ENCODE data around the gene SEMA5A.
"Not testable (repeated sequence)": the region's sequence is repeated elsewhere in the genome, so short reads cannot be mapped to it uniquely, and the experiment has no call there.

Gene SEMA5A

DNA sequence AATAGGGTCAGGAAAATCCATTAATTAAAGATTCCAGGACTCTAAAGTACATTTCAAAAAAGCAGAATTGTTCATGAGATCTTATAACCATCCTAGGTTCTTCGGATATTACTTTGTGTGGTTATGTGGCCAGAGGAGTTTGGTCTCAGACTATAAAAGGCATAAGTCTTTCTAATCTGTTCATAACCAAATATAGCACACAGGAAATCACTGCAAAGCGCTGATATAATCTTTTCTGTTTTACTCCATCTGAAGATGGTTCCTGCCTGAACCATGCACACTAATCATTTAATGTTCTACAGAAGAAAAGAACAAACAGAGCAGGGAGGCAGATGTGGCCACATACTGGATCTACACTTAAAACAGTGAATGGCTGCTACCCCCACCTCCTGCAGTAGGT lies 182.8 kb downstream of the SEMA5A start:
- H3K36me3 ChIP-seq (ENCODE audit: insufficient read depth, low read depth, low read length), result no peaks in the 10 kb centered on the region
- no peaks in the 10 kb centered on the region for H3K27me3 ChIP-seq (ENCODE audit: insufficient read depth, low read length)
- H3K4me3 ChIP-seq (ENCODE audit: low read length), result no peak overlapping the region
- peaks cover 5% of the 10 kb centered on the region; the same call in 1 of the 2 replicates for H3K4me1 ChIP-seq (ENCODE audit: insufficient read depth, low read length)
- no peak overlapping the region for H3K9ac ChIP-seq (ENCODE audit: low read depth, low read length)
- no peak overlapping the region for H3K27ac ChIP-seq (ENCODE audit: low read length)
- no peaks in the 10 kb centered on the region for H3K9me3 ChIP-seq (ENCODE audit: insufficient read depth, low read depth, low read length)

DNA sequence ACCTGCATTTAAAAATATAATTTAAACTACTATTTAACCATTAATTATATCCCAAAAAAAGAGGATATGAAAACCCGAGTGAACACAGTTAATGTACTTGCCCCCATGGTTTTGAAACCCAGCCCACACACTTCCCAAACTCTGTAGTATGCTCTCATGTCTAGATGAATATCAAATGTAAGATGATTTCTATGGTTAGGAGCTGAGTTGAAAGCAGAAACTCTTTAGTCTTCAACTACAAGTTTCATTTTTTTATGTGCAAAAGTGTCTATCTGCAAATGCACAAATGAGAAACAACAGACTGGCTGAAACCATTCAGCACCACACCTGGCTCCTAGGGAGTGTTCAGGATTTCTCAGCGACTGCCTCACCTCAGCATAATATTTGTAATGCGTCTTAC lies 183.3 kb downstream of the SEMA5A start:
- Histone ChIP-seq H3K4me1 (ENCODE audit: insufficient read depth, low read length) (peaks cover 5% of the 10 kb centered on the region; the same call in 1 of the 2 replicates), H3K9ac (ENCODE audit: low read depth, low read length) (no peak overlapping the region), H3K27me3 (ENCODE audit: insufficient read depth, low read length) (no peaks in the 10 kb centered on the region), H3K27ac (ENCODE audit: low read length) (no peak overlapping the region), H3K4me3 (ENCODE audit: low read length) (no peak overlapping the region), H3K36me3 (ENCODE audit: insufficient read depth, low read depth, low read length) (no peaks in the 10 kb centered on the region), H3K9me3 (ENCODE audit: insufficient read depth, low read depth, low read length) (no peaks in the 10 kb centered on the region)

DNA sequence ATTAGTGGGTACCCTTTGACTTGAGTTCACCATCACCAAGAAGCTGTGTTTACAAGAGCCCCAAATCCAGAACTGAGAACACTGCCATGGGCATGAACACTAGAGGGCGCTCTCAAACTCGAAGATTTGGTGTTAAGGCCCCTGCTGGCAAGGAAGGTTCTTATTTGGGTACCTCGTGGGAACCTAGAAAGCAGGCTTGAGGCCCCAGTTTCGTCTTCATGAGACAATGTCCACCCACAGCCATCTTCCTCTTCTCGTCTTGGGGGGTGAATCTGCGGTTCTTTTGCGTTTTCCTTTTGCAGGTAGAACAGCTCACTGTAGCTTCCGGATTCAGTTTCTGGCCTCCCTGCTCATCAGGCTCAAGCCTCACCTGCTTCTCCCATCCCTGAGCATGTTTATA lies 184.0 kb downstream of the SEMA5A start:
- Histone ChIP-seq H3K27ac (ENCODE audit: low read length) (no peak overlapping the region), H3K27me3 (ENCODE audit: insufficient read depth, low read length) (no peaks in the 10 kb centered on the region), H3K4me3 (ENCODE audit: low read length) (no peak overlapping the region)

DNA sequence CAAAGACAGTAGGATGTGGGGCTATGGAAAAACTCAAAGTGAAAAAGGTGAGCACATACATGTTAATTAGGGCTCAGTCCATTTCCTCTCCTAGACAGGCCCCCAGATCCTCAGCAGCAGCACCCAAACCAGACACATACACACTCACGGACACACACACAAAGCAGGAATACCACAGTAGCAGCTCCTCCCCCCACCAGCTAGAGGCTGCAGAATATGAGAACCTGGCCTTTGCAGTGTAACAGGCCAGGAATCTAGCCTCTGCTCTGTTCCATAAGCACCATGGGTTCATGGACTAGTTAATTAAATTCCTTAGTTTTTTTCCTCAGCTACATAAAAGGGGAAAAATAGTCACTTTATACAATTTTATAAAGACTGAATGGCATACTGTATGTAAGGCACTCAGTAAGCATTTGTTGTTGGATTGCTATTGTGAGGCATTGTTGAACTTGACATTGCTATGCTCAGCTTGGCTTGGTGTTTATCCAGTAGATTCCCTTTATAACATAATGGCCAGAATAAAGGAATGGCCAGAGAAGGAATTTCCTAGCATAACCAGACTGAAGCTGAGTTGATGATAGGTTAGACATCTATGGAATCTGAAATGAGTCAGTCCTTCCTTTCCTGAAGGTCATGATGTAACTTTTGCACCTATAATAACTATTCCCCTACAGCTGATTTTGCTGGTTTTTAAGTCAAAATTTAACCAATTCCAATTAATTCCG lies 186.8 kb downstream of the SEMA5A start:
- Histone ChIP-seq H3K36me3 (ENCODE audit: insufficient read depth, low read depth, low read length) (no peaks in the 10 kb centered on the region), H3K4me3 (ENCODE audit: low read length) (no peak overlapping the region), H3K9ac (ENCODE audit: low read depth, low read length) (no peak overlapping the region), H3K9me3 (ENCODE audit: insufficient read depth, low read depth, low read length) (no peaks in the 10 kb centered on the region), H3K4me1 (ENCODE audit: insufficient read depth, low read length) (no peaks in the 10 kb centered on the region), H3K27ac (ENCODE audit: low read length) (no peak overlapping the region), H3K27me3 (ENCODE audit: insufficient read depth, low read length) (no peaks in the 10 kb centered on the region)

More for the DNA sequence above, 184.0 kb downstream of the SEMA5A start:
- no peaks in the 10 kb centered on the region for H3K36me3 ChIP-seq (ENCODE audit: insufficient read depth, low read depth, low read length)
- H3K9me3 ChIP-seq (ENCODE audit: insufficient read depth, low read depth, low read length), result no peaks in the 10 kb centered on the region
- H3K9ac ChIP-seq (ENCODE audit: low read depth, low read length), result no peak overlapping the region
- peaks cover 5% of the 10 kb centered on the region; the same call in 1 of the 2 replicates for H3K4me1 ChIP-seq (ENCODE audit: insufficient read depth, low read length)

DNA sequence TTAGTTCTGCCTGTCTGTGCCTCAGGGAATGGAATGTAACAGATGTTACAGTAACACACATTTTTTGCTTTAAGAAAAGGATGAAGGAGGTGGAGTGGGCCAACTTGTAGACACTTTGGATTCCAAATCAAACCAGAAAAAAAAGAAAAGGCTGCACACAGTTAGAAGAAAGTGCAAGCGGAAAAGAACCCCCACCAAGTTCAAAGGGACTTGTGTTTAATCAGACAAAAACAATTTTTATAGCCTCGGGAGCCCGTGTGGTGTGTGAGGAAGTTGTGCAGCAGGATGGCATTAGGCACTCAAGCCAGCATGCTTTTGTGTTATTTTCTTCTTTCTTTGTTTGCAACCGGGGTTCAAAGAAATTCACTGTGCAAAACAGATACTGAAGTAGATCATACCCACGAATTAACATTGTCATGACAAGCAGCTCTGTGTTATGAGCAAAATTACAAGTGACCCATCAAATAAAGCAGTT lies 189.5 kb downstream of the SEMA5A start:
- H3K36me3 ChIP-seq (ENCODE audit: insufficient read depth, low read depth, low read length), result no peaks in the 10 kb centered on the region
- H3K4me3 ChIP-seq (ENCODE audit: low read length), result no peak overlapping the region
- H3K4me1 ChIP-seq (ENCODE audit: insufficient read depth, low read length), result no peaks in the 10 kb centered on the region
- no peaks in the 10 kb centered on the region for H3K9me3 ChIP-seq (ENCODE audit: insufficient read depth, low read depth, low read length)
- no peak overlapping the region for H3K9ac ChIP-seq (ENCODE audit: low read depth, low read length)
- H3K27ac ChIP-seq (ENCODE audit: low read length), result no peak overlapping the region
- H3K27me3 ChIP-seq (ENCODE audit: insufficient read depth, low read length), result no peaks in the 10 kb centered on the region

DNA sequence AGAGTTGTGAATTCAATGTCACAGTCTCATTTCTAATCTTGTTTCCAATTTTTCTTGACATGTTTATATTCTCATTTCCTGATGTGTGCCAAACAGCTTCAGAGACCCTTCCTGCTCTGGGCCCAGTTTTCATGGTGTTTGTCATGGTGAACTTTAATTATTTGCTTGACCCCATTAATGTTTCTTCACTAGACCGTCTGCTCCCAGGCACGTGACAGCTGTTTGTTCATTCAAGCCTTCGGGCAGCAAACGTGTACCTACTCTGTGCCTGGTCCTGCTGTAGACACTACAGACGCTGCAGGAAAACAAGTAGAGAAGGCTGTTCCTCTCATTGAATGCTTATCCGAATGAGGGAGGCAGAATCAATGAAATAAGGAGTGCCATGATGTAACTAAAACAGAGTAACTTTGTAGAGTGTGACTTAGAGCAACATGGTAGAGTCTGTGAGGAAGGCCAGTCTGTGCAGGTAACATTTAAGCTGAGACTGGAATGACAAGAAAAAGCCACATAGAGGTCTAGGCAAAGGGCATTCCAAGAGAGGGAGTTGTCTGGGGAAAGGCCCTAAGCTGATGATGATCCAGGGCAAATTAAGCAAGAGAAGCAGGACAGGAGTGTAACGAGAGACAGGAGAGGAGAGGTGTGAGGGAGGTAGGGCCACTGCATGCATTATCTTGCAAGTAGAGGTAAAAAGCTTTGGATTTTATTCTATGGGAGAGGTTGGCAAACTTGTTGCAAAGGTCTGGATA lies 191.4 kb downstream of the SEMA5A start:
- Histone ChIP-seq H3K27me3 (ENCODE audit: insufficient read depth, low read length) (no peaks in the 10 kb centered on the region), H3K36me3 (ENCODE audit: insufficient read depth, low read depth, low read length) (no peaks in the 10 kb centered on the region), H3K4me3 (ENCODE audit: low read length) (no peak overlapping the region), H3K4me1 (ENCODE audit: insufficient read depth, low read length) (no peaks in the 10 kb centered on the region), H3K9me3 (ENCODE audit: insufficient read depth, low read depth, low read length) (no peaks in the 10 kb centered on the region), H3K9ac (ENCODE audit: low read depth, low read length) (no peak overlapping the region), H3K27ac (ENCODE audit: low read length) (no peak overlapping the region)

DNA sequence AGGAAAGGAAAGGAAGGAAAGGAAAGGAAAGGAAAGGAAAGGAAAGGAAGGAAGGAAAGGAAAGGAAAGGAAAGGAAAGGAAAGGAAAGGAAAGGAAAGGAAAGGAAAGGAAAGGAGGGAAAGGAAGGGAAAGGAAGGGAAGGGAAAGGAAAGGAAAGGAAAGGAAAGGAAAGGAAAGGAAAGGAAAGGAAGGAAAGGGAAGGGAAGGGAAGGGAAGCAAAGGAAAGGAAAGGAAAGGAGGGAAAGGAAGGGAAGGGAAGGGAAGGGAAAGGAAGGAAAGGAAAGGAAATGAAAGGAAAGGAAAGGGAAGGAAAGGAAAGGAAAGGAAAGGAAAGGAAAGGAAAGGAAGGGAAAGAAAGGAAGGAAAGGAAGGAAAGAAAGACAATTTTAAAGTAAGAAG lies 192.8 kb downstream of the SEMA5A start:
- H3K4me3 ChIP-seq (ENCODE audit: low read length); H3K4me1 ChIP-seq (ENCODE audit: insufficient read depth, low read length); H3K9me3 ChIP-seq (ENCODE audit: insufficient read depth, low read depth, low read length); H3K36me3 ChIP-seq (ENCODE audit: insufficient read depth, low read depth, low read length); H3K27ac ChIP-seq (ENCODE audit: low read length); H3K9ac ChIP-seq (ENCODE audit: low read depth, low read length); H3K27me3 ChIP-seq (ENCODE audit: insufficient read depth, low read length): not testable (repeated sequence)

DNA sequence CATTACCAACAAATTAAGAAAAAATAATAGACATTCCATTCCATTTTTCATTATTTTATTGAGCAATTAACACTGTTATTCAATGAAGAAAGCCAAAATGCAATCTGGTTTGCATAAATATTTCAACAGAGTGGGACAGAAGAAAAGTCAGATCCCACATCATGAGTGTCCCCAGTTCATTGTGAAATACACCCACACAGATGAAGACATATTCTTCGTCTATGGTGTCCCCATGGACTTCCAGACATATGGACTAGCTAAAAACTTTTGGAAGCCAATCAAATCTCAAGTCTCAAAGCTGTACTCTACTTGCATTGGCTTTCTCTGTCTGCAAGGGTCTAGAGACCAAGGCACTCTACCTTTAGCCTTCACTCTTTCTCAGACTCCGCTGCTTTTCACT lies 194.3 kb downstream of the SEMA5A start:
- Histone ChIP-seq H3K27me3 (ENCODE audit: insufficient read depth, low read length) (no peaks in the 10 kb centered on the region), H3K4me1 (ENCODE audit: insufficient read depth, low read length) (no peaks in the 10 kb centered on the region), H3K36me3 (ENCODE audit: insufficient read depth, low read depth, low read length) (no peaks in the 10 kb centered on the region), H3K9ac (ENCODE audit: low read depth, low read length) (no peak overlapping the region), H3K27ac (ENCODE audit: low read length) (no peak overlapping the region), H3K9me3 (ENCODE audit: insufficient read depth, low read depth, low read length) (no peaks in the 10 kb centered on the region), H3K4me3 (ENCODE audit: low read length) (no peak overlapping the region)

DNA sequence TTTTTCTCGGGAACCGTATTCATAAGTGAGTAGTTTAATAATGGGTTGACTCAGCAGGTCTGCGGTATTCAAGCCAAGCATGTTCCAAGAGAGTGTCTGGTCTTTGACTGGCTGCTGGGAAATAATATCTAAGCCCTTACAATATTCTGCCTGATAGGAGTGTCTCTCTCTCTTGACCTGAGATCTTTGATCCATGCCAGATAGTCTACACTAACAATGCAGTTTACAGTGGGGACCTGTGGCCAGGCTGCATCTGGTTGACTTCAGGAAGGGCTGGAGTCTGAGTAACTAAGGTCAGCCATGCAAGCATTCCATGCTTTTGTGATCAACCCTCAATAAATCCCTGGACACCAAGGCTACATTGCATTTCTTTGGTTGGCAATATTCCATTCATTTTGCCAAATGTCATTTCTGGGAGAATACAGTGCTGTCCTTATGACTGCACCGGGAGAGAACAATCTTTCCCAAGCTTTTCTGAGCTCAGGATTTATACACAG lies 195.5 kb downstream of the SEMA5A start:
- H3K4me3 ChIP-seq (ENCODE audit: low read length), result no peak overlapping the region
- no peaks in the 10 kb centered on the region for H3K27me3 ChIP-seq (ENCODE audit: insufficient read depth, low read length)
- H3K36me3 ChIP-seq (ENCODE audit: insufficient read depth, low read depth, low read length), result no peaks in the 10 kb centered on the region
- no peaks in the 10 kb centered on the region for H3K4me1 ChIP-seq (ENCODE audit: insufficient read depth, low read length)
- no peak overlapping the region for H3K27ac ChIP-seq (ENCODE audit: low read length)
- no peak overlapping the region for H3K9ac ChIP-seq (ENCODE audit: low read depth, low read length)
- H3K9me3 ChIP-seq (ENCODE audit: insufficient read depth, low read depth, low read length), result no peaks in the 10 kb centered on the region

DNA sequence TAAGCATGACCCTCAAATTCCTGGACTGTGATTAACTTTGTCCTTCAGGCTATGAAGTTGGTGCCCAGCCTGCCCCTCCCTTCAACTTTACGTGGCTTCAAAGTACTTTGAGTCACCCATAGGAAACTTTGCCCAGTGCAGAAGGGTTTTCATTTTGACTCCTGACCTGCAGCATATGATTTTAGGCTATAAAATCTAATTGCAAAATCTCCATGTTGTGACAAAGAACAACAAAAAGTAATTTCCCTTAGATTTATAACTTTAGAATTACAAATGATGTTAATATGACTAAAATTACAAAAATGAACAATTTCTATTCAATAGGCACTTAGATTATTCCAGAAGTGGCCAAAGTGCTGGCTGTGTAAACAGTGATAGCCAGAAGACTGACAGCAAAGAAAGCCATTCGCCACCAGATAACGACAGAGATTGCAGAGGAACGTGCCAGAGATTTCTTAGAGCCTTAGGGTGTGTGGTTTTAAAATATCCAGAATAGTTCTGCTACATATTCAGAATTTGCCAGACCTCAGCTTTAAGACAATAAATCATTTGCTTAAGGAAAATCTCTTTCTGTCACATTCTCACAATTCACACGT lies 197.4 kb downstream of the SEMA5A start:
- Histone ChIP-seq H3K36me3 (ENCODE audit: insufficient read depth, low read depth, low read length) (no peaks in the 10 kb centered on the region), H3K27ac (ENCODE audit: low read length) (no peak overlapping the region), H3K9ac (ENCODE audit: low read depth, low read length) (no peak overlapping the region), H3K9me3 (ENCODE audit: insufficient read depth, low read depth, low read length) (no peaks in the 10 kb centered on the region), H3K4me3 (ENCODE audit: low read length) (no peak overlapping the region), H3K4me1 (ENCODE audit: insufficient read depth, low read length) (no peaks in the 10 kb centered on the region), H3K27me3 (ENCODE audit: insufficient read depth, low read length) (no peaks in the 10 kb centered on the region)

DNA sequence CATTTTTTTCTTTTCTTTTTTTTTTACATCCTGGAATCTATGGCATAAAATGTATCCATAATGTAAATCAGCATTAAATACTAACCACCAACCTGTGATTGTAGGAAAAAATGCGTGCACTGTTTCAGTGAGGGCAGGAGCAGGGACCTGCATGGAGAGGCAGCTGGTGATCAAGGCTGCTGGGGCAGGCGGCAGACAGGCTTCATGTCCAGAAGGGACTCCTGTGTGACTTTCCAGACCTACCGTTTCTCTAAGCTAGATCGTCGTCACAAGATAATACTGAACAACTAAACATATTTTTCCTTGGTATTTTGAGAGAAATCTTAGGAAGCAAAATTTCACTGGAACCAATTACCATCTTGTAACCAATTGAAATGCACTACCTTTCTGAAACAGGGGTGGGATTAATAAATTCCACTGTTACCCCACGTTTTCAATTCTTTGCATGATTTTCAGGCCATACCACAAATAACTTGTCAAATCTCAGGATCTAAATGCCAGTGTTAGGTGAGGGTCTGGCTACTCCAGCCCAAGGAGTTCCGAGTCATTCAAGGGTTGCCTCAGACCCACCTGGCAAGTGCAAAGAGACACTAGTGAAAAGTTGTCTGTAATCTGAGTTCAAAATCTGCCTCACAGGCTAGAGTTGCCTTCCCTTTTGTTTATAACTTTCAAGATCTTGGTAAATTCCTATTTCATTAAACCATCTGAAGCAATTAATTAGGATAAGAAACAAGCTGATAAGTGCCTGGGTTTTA lies 198.2 kb downstream of the SEMA5A start:
- Histone ChIP-seq H3K4me1 (ENCODE audit: insufficient read depth, low read length) (no peaks in the 10 kb centered on the region), H3K27me3 (ENCODE audit: insufficient read depth, low read length) (no peaks in the 10 kb centered on the region), H3K4me3 (ENCODE audit: low read length) (no peak overlapping the region), H3K27ac (ENCODE audit: low read length) (no peak overlapping the region), H3K9ac (ENCODE audit: low read depth, low read length) (no peak overlapping the region), H3K9me3 (ENCODE audit: insufficient read depth, low read depth, low read length) (no peaks in the 10 kb centered on the region), H3K36me3 (ENCODE audit: insufficient read depth, low read depth, low read length) (no peaks in the 10 kb centered on the region)
